CD1c-positive myeloid dendritic cell (primary cell): ENCODE data around the gene CHI3L2.

Experiments used
- DNase-seq: peaks from one replicate; pipeline ENCODE4 v3.0.0-alpha.2; 2016; ENCODE audit errors: extremely low spot score

The CHI3L2 gene

DNA sequence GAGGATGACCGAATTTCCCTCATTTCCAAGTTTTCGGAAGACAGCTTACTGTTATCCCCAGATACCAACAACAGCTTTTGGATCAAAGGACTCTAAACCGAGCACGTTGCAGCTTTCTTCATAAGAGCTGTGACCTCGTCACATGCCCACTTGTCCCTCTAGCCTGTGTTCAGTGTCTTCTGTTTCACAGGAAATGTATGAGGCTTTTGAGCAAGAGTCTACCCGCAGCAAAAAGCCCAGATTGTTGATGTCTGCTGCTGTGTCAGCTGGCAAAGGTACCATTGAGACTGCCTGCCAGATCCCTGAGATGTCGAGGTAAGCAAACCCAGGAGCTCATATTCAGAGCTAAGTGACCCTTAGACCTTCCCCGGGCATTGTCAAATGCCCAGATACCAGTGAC lies 24.1 kb downstream of the CHI3L2 start:
- DNase-seq = no peak

DNA sequence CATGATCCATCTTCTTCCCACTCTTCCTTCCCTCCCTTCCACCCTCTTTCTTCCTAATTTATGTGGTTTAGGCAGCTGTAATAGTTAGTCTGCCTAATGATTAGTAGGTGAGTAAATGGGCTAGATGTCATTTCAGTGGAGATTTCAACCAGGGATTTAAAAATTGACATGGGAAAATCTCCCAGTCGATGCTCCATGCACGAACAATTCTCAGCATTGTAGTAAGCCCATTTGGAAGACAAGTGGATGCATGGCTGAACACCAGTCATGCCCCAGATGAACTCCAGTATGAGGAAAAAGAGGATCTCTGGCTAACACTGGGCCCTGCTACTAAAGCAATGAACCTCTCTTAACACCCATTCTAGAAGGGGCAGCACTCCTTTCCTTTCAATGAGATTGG lies 25.3 kb downstream of the CHI3L2 start:
- DNase-seq = no peak

DNA sequence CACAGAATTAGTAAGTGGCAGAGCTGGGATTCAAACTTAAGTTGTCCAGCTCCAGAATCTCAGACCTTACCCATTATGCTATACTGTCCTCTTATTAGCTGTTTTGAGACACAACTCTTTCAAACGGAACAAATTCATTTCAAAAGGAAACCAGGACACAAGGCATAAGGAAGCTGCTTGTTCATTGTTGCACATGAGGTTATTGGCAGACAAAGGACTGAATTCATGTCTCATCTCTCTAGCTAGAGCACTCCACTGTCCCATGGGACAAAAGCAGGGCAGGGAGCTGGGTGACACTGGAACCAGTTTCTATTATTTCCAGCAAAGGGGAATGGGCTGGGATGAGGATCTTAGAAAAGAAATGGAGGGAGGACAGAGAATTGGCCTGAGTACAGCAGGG lies 26.4 kb downstream of the CHI3L2 start:
- no peak for DNase-seq

DNA sequence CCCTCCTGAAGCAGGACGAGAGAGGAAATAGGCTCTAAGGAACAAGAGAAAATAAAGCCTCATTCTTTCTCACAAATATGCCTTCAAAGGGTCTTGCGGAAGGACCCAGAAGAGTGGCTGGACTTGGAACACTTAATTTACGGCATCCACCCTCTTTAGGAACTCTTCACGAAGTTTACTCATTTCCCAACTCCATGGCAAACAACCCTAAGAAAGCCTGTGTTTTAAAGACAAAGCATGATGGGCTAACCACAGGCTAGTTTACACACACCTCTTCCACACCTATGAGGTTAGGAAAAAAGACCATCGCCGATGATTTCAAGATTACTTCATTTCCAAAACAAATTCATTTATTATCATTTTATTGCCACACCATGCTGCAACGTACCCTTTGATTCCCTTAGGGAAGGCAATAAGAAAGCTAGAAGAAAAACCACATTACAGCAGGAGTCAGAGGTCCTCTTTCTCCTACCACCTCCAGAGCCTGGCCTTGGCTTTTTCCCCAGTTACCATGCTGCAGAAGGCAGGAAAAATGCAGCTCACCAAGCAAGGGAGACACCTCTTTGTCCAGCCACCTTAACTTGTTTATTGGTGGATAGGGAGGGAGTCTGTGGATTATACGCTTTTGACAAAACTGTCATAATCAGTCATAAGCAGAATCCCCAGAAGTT lies 29.6 kb downstream of the CHI3L2 start:
- DNase-seq = no peak

DNA sequence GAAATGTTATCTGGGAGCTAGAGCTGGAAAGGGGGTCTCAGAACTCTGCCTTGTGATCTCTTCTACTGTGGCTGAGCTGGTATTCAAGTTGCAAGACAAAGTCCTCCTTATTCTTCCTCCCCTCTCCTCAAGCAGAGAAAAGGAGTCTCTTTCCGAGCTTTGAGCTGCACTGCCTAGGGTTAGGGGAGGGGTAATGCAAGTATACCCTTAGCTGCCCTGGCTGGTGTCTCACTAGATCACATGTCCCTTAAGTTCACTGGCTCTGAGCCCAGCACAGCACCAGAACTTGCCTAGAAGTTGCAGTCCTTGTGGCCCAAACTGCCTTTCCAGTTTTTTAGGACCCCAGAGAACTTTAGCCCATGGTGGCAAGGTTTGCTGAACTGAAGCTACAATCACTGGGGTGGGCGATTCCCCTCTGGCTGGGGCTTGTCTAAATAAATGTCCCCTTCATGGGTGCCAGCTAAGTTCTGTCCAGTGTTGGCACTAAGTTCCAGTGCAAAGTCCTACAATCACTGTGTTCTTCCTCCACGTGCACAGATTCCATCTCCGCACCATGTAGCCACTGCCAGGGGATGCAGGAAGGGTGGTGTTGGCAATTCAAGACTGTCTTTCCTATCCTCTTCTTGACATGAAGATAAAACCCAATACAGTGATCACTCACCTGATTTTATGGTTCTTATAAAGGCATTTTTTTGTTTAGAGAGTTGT lies 40.4 kb downstream of the CHI3L2 start:
- DNase-seq = no peak

DNA sequence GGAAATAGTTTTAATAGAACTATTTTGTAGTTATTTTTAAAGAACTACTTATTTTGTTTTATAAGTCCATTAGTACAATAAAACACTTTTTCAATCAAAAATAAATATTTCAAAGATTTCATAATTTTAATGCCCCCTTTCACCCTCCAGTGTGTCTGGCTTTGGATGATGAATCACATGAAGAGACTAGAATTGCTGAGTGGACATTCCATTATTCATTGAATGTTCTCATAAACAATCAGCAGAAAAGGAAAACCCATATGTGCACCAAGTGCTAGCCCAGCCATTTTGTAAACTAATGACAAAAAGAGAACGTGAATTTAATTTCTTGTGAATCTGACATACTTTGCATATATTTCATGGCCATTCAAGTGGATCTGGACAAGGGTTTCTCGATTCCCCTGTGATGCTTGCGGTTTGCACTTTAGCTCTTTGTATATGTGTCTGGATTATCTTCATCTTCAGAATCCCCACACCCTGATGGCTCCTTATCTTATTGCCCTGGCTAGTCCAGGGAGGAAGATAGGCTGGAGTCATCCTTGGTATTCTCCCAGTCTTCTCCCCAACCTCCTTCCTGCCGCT lies 42.4 kb downstream of the CHI3L2 start:
- no peak for DNase-seq

DNA sequence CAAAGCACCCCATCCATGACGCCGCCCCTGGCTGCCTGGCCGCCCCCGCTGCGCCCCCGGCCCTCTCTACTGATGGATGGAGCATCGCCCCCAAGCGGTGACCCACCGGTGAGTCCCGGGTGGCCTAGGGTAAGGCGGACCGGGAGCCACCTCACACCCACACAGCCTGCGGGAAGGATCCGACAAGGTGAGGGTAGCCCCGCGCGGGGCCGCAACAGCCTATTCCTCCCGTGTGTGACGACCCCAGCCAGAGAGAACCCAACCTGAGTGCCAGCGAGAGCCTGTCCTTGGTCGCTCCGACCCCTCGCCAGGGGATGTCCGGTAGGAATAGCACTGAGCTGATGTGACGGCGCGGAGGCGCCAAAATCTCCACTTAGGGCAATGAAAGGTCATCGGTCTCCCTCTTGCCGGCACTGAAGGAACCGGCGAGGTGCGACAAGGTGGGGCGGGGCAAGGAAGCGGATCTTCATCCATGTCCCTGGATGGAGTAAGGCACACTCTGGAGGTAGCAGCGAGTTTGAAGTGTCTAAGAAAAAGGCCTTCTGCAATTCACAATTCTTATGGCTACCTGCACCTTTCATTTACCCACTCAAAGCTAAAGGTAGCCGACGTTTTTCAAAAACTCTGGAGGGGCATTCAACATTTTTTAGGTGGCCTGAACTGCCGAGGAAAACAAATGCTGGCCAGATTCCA lies 43.4 kb downstream of the CHI3L2 start:
- DNase-seq = no peak

DNA sequence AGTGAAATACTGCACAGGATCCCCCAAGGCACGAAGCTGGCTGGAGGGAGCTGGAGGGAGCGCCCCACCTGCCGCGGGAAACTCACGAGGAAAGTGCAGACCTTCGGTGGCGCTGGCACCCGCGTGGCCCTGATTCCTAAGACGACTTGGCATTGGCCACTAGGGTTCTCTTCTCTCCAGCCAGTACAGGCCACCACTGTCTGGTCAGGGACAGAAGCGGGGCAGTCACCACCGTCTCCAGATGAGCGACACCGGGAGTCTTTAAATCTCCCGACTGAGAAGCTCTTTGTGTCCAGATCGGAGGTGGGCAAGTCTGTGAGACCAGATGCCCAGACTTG lies 43.9 kb downstream of the CHI3L2 start:
- no peak for DNase-seq

DNA sequence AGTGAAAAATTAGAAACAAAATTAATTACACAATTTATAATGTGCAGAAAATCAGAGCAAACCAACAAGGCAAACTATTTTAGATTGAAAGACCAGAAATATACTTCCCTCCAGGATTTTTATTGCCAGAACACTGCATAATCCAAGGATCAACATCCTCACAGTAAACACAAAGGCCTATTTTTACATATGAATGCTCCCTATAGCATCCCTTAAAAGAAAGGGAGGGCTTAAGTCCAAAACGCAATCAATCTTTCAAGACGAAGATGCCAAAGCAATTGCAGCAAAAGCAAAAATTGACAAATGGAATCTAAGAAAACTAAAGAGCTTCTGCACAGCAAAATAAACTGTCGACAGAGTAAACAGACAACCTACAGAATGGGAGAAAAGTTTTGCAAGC lies 44.6 kb downstream of the CHI3L2 start:
- DNase-seq = no peak

DNA sequence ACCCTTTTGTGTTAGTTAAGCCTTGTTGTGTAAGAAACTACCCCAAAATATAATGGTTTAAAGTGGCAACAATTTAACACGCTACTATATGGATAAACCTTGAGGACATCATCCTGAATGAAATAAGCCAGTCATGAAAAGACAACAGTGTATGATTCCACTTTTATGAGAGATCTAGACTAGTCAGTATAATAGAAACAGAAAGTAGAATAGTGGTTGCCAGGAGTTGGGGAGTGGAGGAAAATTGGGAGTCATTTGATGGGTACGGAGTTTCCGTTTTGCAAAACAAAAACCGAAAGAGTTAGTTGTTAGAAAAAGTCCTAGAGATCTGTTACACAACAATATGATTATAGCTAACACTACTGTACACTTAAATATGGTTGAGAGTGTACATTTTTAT lies 47.1 kb downstream of the CHI3L2 start:
- DNase-seq = no peak

DNA sequence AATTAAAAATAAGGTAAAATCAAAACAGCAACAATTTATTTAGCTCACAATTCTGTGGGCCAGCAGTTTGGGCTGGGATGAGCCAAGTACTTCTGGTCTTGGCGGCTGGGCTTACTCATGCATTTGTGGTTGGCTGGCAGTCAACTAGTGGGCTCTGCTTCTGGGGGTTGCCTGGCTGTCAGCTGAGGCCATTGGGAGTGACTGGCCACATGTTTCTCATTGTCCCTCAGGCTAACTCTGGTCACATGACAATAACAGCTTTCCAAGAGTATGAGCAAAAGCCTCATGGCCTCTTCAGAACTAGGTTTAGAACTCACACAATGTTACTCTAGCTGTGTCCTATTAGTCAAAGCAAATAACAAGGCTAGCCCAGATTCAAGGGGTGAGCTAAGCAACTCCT lies 47.6 kb downstream of the CHI3L2 start:
- DNase-seq = no peak

DNA sequence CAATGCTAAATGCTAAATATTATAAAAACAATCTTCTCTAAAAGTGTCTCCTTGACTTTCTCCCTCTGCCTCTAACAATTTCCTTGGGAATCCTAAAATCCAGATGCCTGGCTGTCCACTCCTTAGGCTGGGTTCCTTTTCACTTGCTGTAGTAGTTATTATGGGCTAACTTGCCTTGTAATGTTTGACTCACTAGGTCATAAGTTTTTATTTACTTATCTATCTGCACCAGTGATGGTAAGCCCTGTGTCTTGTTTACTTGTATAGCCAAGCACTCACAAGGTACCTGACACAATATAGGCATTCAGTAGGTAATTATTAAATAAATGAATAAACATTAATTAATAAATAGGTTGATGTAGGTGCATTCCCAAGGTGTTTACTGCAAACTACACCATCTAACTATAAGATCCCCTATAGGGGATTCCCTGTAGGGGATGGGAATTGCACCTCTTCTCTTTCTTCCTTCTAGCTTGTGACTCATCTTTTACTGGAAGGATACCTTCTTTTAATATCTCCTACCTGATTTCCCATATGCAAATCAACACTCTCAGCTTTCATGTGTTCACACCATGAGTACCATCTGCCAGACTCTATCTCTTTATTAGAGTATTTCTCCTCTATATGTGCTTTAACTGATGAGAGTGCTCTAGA lies 48.4 kb downstream of the CHI3L2 start:
- no peak for DNase-seq

DNA sequence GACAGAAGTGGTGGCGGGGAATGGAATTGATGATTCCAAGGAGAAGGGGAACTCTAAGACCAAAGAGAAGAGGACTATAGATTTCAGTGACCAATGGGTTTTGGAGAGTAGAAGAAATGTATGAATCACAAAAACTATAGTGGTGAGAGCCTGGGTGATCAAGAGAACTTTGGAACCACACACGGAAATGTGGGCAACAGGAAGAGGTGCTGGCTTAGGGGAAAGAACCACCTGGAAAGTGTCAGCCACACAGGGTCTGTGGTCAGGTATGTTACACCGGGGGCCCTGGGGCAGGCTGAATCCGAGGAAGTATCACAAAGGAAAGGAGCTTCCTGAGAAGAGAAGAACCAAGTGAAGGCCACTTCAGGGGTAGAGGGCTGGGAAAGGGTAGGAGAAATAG lies 51.6 kb downstream of the CHI3L2 start:
- no peak for DNase-seq

DNA sequence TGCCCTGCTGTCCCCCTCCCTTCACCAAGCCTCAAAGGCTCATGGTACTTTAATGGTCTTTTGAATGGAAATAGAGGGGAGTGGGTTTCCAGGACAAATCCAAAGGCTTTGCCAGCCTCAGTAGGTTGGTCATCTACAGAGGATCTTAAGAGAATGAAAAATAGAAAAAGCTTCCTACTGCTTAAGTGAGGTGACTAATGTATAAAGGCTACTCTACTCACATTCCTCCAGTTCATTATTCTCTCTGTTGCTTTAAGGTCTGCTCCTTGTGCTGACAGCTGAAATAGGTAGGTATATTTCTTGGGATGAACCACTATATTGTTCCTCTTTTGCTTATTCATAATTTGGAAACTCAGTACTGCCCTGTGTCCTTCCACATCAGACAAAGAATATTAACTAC lies 52.8 kb downstream of the CHI3L2 start:
- DNase-seq = no peak

DNA sequence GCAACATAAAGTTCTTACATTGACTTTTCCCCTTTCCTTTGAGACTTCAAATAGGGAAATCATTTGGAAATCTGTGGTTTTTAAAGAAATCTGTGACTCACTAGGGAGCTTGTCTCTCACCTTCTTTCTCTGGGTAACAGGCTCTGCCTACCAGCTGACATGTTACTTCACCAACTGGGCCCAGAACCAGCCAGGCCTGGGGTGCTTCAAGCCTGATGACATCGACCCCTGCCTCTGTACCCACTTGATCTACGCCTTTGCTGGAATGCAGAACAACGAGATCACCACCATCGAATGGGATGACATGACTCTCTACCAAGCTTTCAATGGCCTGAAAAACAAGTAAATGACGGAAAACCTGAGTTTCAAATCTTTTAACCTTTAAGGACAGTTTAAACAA lies 53.9 kb downstream of the CHI3L2 start:
- no peak for DNase-seq

DNA sequence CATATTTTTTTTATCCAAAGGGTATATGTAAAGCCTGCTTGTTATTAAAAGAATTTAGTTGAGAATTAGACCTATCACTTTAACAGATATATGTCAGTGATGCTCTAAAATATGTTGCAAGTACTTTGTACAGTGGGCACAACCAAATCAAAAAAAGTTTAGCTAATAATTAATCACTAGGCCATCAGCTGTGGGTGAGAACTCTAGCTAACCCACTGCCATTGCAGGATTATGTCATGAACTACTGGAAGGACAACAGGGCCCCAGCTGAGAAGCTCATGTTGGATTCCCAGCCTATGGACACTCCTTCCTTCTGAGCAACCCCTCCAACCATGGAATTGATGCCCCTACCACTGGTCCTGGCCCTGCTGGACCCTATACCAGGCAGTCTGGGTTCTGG lies 56.3 kb downstream of the CHI3L2 start:
- no peak for DNase-seq

DNA sequence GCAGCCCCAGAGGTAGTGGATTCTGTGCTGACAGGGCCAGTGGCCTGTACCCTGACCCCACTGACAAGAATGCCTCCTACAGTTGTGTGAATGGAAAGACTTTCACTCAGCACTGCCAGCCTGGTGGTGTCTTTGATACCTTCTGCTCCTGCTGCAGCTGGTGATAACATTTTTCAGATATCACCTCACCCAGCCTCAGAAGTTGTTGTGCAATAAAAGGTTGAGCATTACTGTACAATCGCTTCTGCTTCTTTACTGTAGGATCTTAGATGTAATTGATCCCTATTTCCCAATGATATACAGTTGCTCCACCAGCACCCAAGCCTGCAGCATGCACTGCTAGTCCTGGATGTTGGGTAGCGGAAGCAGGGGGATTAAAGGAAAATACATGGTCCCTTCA lies 58.4 kb downstream of the CHI3L2 start:
- no peak for DNase-seq

DNA sequence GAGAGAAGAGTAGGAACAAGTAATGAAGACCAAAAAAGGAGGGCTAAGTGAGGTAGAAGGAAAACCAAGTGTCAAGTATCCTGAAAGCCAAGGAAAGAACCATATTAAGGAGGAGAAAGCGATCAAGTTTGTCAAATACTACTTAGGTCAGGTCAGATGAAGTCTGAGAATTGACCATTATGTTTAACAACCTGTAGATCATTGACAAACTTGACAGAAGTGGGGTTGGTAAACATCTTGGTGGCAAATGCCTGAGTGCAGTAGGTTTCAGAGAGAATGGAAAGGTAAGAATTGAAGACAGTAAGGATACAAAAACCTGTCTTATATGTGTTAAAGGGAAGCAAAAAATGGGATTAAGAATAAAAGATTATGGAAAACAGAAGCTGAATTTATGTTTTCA lies 59.4 kb downstream of the CHI3L2 start:
- DNase-seq = no peak

DNA sequence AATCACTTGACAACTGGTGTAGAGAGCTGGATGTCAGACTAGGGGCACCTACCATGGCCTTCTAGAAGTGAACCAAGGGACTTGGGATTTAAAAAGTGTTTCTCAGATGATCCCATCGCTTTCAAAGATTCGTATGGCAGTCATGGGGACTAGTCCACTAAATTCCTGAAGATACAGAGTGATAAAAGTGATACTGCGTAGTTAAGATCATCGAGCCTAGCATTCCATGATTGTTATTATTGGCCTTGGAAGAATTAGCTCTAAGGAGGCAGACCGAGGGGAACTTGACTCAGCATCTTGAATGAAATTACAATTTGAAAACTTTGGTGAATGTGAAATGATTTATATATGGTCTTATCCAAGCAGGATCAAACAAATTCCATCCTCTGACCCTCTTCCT lies 61.9 kb downstream of the CHI3L2 start:
- no peak for DNase-seq

DNA sequence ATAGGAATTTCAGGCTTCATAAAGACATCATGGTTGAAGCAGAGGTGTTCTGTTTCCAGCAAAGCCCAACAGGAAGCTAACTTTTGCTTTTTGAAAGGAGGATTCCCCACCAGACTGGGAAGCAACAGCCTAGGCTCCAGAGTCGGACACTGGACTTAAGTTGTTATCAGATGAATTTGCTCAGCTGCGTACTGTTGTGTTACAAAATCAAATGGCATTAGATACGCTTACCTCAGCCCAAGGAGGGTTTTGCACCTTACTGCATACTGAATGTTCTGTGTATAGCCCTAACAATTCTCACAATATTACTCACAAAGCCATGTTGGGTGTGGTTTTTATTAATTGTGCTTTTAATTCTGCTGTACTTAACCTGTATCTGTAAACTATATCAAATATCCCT lies 62.6 kb downstream of the CHI3L2 start:
- no peak for DNase-seq

DNA sequence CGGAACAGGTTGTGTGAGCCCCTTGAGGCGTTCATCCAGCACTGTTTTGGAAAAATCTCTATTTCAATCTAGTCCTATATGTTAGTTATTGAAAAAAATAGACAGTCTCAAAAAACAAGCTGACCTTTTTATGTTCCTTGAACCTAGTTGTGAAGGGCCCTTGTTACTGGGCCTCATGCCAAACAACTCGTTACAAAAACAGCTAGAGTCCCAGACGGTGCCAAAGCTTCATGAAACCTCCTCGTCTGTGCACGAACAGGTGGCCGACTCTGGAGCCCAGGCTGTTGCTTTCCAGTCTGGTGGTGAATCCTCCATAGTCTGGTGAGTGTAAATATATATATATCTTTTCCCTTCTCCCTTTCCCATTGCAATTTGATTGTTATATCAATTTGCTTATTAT lies 63.1 kb downstream of the CHI3L2 start, which contains the start of gene CHIA:
TSS of gene CHIA (plus strand) at position 222 of the 400 bp plus-strand sequence. CDS start 19,617 bp downstream, outside the sequence.
- DNase-seq = no peak
